NCI-H2029 (cell line): ENCODE data around the gene GLI3.

ENCODE experiments used
- DNase-seq: peaks from one replicate; lab custom pipeline; 2025; lab: John Stamatoyannopoulos, UW

Gene GLI3

GRCh38 chr7:42236266-42236975, 588 bp downstream of the GLI3 start:
- no peak for DNase-seq

GRCh38 chr7:42235741-42236161, 1.3 kb downstream of the GLI3 start:
- no peak for DNase-seq

GRCh38 chr7:42234736-42235135, 2.3 kb downstream of the GLI3 start:
- no peak for DNase-seq

- DNase-seq: no peak
Observed at GRCh38 chr7:42233695-42234331, 3.2 kb downstream of the GLI3 start.

GRCh38 chr7:42233171-42233570, 3.8 kb downstream of the GLI3 start:
- DNase-seq: no peak

GRCh38 chr7:42232275-42232674, 4.7 kb downstream of the GLI3 start:
- no peak for DNase-seq

DNA sequence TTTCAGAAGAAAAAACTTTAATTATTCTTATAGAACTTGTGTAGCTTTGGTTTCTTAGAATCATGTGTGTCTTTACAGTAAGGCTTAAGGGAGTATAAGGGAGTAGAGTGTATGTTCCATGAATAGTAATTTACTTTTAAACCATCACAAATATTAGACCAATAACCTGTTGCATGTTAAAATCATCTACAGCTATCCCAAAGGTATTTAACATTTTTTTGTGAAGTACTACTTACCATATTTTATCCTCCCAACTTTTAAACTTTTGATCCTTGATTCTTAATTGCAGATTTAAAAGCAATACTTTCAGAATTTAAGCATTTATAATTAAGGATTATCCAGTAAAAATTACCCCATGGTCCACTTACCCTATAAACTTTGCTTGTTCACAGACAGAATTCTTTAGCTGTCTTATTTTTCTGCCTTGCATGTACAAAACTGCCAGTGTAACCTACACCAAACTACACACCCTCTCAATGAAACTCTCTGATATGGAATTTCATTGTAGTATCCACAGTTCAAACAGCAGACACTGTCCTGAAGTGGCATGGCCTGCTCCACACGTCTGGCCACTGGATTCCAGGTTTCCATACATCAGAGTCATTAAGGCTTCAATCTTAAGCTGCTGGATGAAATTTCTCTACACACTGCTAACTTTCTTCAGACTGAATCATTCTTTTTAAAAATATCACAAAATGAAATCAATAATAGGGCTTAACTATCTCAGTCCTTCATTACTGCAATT, 5.8 kb downstream of the GLI3 start:
- no peak for DNase-seq

DNA sequence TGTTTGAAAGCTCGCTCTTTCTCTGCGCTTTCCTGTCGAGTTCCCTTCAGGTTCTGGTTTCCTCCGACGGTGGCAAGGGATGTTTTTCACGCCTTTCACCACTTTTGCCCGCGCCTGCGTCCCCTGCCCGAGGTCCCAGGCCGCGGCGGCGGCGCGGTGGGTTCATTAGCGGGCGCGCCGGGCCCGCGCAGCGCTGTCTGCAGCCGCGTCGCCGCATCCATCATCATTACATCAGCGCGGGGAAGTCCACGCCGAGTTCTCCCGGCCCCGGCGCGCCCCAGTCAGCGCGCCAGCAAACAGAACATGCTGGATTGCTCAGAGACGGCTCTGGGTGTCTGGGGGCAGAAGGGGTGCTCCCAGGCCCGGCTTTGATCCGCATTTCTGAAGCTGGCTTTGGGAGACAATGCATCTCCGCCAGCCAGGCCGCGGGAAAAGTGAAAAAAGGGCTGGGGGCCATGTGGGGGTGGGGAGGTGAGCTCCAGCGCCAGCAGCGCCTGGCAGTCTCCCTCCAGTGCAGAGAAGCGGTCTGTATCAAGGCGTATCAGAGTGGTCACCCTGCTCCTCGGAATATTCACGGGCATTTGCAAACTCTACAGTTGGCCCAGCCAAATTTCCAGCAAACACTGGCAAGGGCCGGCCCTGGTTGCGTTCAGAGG, 8.9 kb downstream of the GLI3 start:
- DNase-seq: no peak

- DNase-seq: no peak
Observed at GRCh38 chr7:42227541-42227935, 9.5 kb downstream of the GLI3 start.

DNA sequence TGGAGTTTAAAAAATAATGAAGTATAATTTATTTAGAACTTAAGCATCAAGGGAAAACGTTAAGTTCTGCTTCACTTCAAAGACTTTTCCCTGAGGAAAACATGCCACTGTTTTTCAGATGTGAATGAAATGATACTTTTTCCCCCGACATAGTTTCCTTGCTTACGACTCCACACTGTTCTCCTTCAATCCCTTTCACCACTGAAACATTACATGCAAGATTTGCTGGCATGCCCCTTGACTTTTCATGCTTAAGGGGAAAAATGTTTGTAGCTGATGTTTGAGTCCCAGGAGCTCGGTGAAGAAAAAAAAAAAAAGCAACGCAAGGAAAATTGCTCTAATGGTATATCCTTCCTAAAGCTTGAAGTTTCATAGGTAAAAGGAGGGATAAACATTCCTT, 10.0 kb downstream of the GLI3 start:
- no peak for DNase-seq

GRCh38 chr7:42226354-42226941, 10.6 kb downstream of the GLI3 start:
- no peak for DNase-seq

GRCh38 chr7:42224391-42225003, 12.5 kb downstream of the GLI3 start:
- no peak for DNase-seq

DNA sequence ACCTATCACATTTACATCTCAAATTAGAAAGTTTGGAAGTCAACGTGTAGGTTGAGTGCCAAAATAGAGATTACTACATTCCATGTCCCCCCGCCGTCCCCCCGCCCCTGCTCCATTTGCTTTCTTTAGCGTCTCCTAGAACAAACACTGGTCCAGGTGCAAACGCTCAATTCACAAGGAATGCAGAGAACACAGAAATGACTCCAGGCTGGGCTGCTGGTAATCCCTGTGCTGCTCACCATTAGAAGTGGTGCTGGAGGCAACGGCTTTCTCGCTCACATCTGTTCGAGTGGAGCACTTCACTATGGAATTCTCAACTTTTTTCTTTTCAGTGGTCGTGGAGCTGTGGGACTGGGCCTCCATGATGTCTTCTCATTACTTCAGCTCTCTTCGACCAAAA, 14.1 kb downstream of the GLI3 start:
- no peak for DNase-seq

GRCh38 chr7:42222125-42222524, 14.9 kb downstream of the GLI3 start:
- DNase-seq: no peak

DNA sequence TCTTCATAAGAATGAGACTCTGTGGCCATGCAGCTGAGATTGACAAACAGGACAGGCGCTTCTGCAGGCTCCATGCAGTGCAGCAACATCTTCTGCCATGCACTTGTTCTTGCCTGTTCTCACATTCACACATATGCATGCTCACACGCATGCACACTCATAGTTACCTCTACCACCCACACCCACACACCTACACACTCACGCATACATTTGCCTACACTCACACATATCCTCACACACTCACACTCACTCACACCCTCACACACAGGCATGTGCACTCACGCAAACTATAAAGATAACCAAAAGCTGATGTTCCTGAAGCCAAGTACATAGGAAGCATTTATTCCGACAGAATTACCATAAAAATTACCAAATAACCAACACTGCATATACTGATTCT, 15.7 kb downstream of the GLI3 start:
- no peak for DNase-seq

- DNase-seq: no peak
Observed at GRCh38 chr7:42219447-42219846, 17.6 kb downstream of the GLI3 start.

DNA sequence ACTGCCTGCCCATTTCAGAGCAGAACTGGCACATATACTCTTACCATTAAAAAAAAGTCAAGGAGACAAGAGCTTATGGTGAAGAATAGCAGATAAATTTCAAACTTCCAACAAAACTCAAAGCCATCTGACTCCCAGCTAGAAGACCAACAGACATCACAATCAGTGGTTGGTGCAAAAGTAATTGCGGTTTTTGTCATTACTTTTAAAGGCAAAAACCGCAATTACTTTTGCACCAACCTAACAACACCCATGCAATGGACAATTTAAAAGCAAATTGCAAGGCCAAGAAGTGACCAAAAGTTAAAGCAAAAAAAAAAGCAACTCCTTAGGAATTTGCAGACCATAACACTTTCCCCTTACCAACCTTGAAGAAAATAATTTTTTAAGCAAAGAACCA, 18.8 kb downstream of the GLI3 start:
- DNase-seq: no peak

DNA sequence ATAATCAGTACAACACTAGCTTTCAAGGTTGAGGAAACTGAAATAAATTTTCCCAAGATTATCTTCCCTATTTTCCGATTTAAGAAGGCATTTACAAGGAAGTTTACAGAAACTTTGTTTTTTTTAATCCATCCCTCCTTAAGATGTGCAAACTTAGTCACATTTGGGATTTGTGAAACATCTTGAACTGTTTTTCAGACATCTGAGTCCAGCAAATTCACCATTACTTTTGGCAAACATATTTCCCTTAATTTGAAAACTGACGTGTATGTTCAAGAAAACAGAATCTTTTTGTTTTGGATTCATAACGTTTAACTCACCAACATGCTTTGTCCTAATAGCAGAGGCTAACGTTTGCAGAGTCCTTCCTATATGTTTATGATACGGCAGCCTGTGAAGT, 19.5 kb downstream of the GLI3 start:
- DNase-seq: no peak

GRCh38 chr7:42217053-42217452, 20.0 kb downstream of the GLI3 start:
- no peak for DNase-seq

GRCh38 chr7:42214060-42214679, 22.8 kb downstream of the GLI3 start:
- no peak for DNase-seq

DNA sequence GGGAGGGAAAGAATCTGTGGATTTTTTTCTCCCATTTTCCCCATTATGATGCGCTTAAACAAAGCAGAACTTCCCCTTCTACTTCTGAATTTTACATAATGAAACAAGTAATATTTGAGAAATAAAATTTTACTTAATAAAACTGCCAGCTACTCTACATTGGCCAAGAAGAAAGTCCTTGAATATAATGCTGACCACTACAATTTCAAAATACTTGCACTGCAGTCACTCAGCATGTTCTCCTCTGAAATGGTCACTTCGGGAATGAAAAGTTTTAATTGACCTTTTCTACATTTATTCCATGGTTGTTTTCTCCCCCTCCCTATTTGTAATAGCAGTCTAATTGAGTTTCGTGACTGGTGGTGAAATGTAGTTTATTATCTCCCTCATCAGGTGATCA, 23.9 kb downstream of the GLI3 start:
- DNase-seq: no peak
